PC-9 (cell line): Measurements from ENCODE around the gene FAM171A1. TPM values are rescaled to one million over a fixed set of nuclear protein-coding genes. Genes with fewer than 3 reads are reported as not detected.
"Not testable (repeated sequence)": the region's sequence is repeated elsewhere in the genome, so short reads cannot be mapped to it uniquely, and the experiment has no call there.

Source experiments
- BruUV-seq: library from RNA; stranded (reverse); fragments of 400-500 nt; replicated peaks from 2 replicates; lab custom pipeline; 2021; lab: Mats Ljungman, UMichigan
- CTCF ChIA-PET: fragments of 300-600 bp; sonication (Branson Sonifier 250); formaldehyde crosslinking; loops from one replicate; lab custom pipeline; 2022; ENCODE audit warnings: antibody characterized with exemption; lab: Charles Lee
- POLR2A ChIA-PET: fragments of 300-600 bp; sonication (Branson Sonifier 250); formaldehyde crosslinking; loops from one replicate; lab custom pipeline; 2022; ENCODE audit warnings: antibody characterized with exemption; ENCODE audit not compliant: unreplicated experiment; lab: Charles Lee
- DNase-seq, 2 experiments: peaks; one replicate each; pipeline versions ENCODE4 v3.0.0 to v3.0.0-alpha.2; 2015 to 2022; ENCODE audit warnings: mixed read lengths in 1 of 2
- H2AFZ ChIP-seq: fragments of 200-600 bp; sonication (generic); 2 replicates; pipeline ENCODE4 v1.8.1; 2017; ENCODE audit warnings: antibody characterized with exemption
- H3F3A ChIP-seq: fragments of 200-600 bp; sonication (generic); 2 replicates; pipeline ENCODE4 v1.8.1; 2017; ENCODE audit warnings: antibody characterized with exemption, mild to moderate bottlenecking, low read depth; ENCODE audit not compliant: insufficient read depth
- H3K27ac ChIP-seq: fragments of 200-600 bp; sonication (generic); 2 replicates; pipeline ENCODE4 v1.6.1; 2016; ENCODE audit warnings: mixed run types
- H3K27me3 ChIP-seq: fragments of 200-600 bp; sonication (generic); 2 replicates; pipeline ENCODE4 v1.6.1; 2016; ENCODE audit warnings: low read depth, mixed run types; ENCODE audit not compliant: insufficient read depth
- H3K36me3 ChIP-seq: fragments of 200-600 bp; sonication (generic); 2 replicates; pipeline ENCODE4 v1.6.1; 2016; ENCODE audit warnings: low read depth, mixed run types
- H3K4me1 ChIP-seq: fragments of 200-600 bp; sonication (generic); replicated peaks from 2 replicates; pipeline ENCODE4 v1.6.1; 2016; ENCODE audit warnings: mixed run types; ENCODE audit not compliant: insufficient read depth
- H3K4me2 ChIP-seq: fragments of 200-600 bp; sonication (generic); 2 replicates; pipeline ENCODE4 v1.6.1; 2017; ENCODE audit warnings: mixed run types
- H3K4me3 ChIP-seq: fragments of 200-600 bp; sonication (generic); 2 replicates; pipeline ENCODE4 v1.6.1; 2016; ENCODE audit warnings: mixed run types
- H3K79me2 ChIP-seq: fragments of 200-600 bp; sonication (generic); 2 replicates; pipeline ENCODE4 v1.6.1; 2017; ENCODE audit warnings: low read depth, mixed run types
- H3K9me2 ChIP-seq: fragments of 200-600 bp; sonication (generic); 2 replicates; pipeline ENCODE4 v1.8.1; 2017; ENCODE audit warnings: mild to moderate bottlenecking; ENCODE audit not compliant: insufficient read depth
- H3K9me3 ChIP-seq: fragments of 200-600 bp; sonication (generic); 2 replicates; pipeline ENCODE4 v1.8.1; 2016; ENCODE audit warnings: low read depth; ENCODE audit not compliant: insufficient read depth
- H4K20me1 ChIP-seq: fragments of 200-600 bp; sonication (generic); 2 replicates; pipeline ENCODE4 v1.8.1; 2017; ENCODE audit not compliant: insufficient read depth
- EZH2 ChIP-seq: fragments of 200-600 bp; sonication (generic); IDR thresholded peaks from 2 replicates; pipeline ENCODE4 v1.8.0; 2017; ENCODE audit warnings: antibody characterized with exemption, low read depth
- intact Hi-C: fragments of 100-400 bp; cut with micrococcal nuclease; formaldehyde crosslinking; loops from one replicate; pipeline ENCODE4 v1.10.0; 2022; ENCODE audit not compliant: unreplicated experiment
- total RNA-seq: library from RNA; stranded (reverse); gene quantifications from 2 replicates; pipeline ENCODE4 v1.2.3, GENCODE V29; 2021
- TF ChIP-seq, protein P1 (sequence below): fragments of 200-600 bp; sonication (generic); conservative IDR thresholded peaks from 2 replicates; pipeline ENCODE4 v1.6.1; 2017; ENCODE audit warnings: mixed run types, antibody characterized with exemption, mild to moderate bottlenecking, moderate library complexity

Gene FAM171A1
- total RNA-seq, 1 experiment from 2014 or later, result 3.0 TPM

DNA sequence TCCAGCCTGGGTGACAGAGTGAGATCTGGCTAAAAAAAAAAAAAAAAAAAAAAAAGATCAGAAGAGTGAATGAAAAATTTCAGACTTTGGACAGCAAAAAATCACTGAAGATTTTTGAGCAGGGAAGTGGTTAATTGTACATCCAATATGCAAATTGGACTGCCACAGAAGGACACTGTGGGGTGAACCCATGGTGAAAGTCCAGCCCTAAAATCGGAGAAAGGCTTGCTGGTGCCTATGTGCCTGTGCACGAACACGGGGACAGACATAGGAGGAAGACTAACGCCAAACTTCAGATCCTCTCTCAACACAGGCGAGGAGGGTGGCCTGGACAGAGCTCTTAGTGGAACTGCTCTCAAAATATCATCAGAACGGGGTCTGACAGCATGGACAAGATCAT lies 65.5 kb downstream of the FAM171A1 start:
- H3K4me3 ChIP-seq, result no peak overlapping the region
- no peak for DNase-seq
- ChIA-PET CTCF (no interaction called here), POLR2A (no interaction called here)
- H3K4me1 ChIP-seq, result no peaks in the 10 kb centered on the region
- no peaks in the 10 kb centered on the region for H3K36me3 ChIP-seq
- H3K27ac ChIP-seq, result no peak overlapping the region
- TF ChIP-seq EZH2, result no peak
- TF ChIP-seq, protein P1, sequence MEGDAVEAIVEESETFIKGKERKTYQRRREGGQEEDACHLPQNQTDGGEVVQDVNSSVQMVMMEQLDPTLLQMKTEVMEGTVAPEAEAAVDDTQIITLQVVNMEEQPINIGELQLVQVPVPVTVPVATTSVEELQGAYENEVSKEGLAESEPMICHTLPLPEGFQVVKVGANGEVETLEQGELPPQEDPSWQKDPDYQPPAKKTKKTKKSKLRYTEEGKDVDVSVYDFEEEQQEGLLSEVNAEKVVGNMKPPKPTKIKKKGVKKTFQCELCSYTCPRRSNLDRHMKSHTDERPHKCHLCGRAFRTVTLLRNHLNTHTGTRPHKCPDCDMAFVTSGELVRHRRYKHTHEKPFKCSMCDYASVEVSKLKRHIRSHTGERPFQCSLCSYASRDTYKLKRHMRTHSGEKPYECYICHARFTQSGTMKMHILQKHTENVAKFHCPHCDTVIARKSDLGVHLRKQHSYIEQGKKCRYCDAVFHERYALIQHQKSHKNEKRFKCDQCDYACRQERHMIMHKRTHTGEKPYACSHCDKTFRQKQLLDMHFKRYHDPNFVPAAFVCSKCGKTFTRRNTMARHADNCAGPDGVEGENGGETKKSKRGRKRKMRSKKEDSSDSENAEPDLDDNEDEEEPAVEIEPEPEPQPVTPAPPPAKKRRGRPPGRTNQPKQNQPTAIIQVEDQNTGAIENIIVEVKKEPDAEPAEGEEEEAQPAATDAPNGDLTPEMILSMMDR, result no peak
- no peaks in the 10 kb centered on the region for H4K20me1 ChIP-seq
- H3K9me2 ChIP-seq, result no peaks in the 10 kb centered on the region
- no TSS peak for BruUV-seq
- H3K4me2 ChIP-seq, result no peak overlapping the region
- H3F3A ChIP-seq, result no peaks in the 10 kb centered on the region
- intact Hi-C loops, result no loop called here
- H2AFZ ChIP-seq, result no peak overlapping the region
- peaks cover 67% of the 10 kb centered on the region for H3K27me3 ChIP-seq
- H3K79me2 ChIP-seq, result no peaks in the 10 kb centered on the region
- no peaks in the 10 kb centered on the region for H3K9me3 ChIP-seq

DNA sequence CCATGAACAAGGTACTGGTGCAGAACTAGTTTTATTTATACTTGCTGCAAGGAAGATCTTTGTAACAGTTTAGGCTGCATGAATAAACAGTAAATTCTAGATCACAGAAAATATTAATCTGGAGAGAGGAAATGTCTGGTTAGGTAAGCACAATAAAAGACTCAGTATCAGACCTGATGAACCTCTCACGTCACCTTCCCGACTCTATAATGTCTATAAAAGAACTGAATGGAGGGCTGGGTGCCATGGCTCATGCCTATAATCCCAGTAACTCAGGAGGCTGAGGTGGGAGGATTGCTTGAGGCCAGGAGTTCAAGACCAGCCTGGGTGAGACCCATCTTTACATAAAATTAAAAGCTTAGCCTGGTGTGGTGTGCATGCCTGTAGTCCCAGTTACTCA lies 65.9 kb downstream of the FAM171A1 start:
- no TSS peak for BruUV-seq
- POLR2A ChIA-PET, result no interaction called here

DNA sequence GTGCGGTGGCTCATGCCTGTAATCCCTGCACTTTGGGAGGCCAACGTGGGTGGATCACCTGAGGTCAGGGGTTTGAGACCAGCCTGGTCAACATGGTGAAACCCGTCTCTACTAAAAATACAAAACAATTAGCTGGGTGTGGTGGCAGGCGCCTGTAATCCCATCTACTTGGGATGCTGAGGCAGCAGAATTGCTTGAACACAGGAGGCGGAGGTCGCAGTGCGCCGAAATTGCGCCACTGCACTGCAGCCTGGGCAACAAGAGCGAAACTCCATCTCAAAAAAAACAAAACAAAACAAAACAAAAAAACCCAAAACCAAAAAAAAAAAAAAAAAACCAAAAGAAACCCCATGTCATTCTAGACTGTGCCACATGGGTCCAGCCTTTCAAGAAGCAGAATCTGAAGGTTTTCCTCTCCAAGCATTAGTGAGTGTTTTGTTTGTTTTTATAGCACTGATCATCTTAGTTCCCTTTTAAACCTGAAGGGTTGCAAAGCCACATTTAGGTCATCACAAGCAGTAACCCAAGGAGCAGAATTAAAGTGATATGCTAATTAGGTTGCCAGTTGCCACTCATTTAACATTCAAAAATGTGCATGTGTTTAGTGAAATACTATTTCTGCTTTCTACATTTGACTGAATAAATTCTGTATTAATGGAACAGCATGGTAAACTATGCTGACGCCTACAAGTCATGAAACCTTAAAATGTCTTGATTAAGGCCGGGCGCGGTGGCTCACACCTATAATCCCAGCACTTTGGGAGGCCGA lies 68.7 kb downstream of the FAM171A1 start:
- H3K4me3 ChIP-seq, CTCF ChIA-PET, H4K20me1 ChIP-seq, H3K9me3 ChIP-seq, intact Hi-C loops, H3K9me2 ChIP-seq, H3K36me3 ChIP-seq, H3K4me1 ChIP-seq, H3F3A ChIP-seq, H3K4me2 ChIP-seq, POLR2A ChIA-PET, DNase-seq, H3K79me2 ChIP-seq, H3K27ac ChIP-seq, BruUV-seq, H2AFZ ChIP-seq: not testable (repeated sequence)
- peaks cover 71% of the 10 kb centered on the region for H3K27me3 ChIP-seq

More for the DNA sequence above, 65.9 kb downstream of the FAM171A1 start:
- Histone ChIP-seq H3K9me3 (no peaks in the 10 kb centered on the region), H3K9me2 (no peaks in the 10 kb centered on the region), H3K4me1 (no peaks in the 10 kb centered on the region), H3K36me3 (no peaks in the 10 kb centered on the region), H3K79me2 (no peaks in the 10 kb centered on the region), H4K20me1 (no peaks in the 10 kb centered on the region), H3F3A (no peaks in the 10 kb centered on the region), H3K4me2 (no peak overlapping the region), H3K4me3 (no peak overlapping the region), H3K27me3 (peaks cover 68% of the 10 kb centered on the region), H3K27ac (no peak overlapping the region), H2AFZ (no peak overlapping the region)
- DNase-seq, result no peak
- CTCF ChIA-PET, result no interaction called here
- TF ChIP-seq, protein P1, result no peak
- TF ChIP-seq EZH2, result no peak
- intact Hi-C loops, result no loop called here

DNA sequence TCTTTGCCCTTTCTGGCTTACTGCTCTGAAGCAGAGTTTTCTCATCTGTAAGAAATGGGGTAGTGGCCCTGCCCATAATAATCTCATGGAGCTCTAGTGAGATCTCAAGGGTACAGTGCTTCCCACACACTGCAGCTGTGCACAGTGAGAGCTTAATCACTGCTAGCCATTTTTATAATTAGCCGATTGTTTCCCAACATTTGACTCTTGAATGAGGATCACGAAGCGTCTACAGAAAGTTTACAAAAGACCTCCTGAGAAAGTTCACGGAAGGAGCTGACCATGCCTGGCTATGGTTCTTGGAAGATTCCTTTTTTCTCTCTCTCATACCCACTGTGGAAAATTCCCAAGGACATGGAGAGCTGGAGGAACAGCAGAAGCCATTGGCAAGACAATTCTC lies 70.4 kb downstream of the FAM171A1 start:
- Histone ChIP-seq H3K27ac (no peak overlapping the region), H3K36me3 (no peaks in the 10 kb centered on the region), H3K4me3 (no peak overlapping the region), H3K9me2 (no peaks in the 10 kb centered on the region), H2AFZ (no peak overlapping the region), H3K9me3 (no peaks in the 10 kb centered on the region), H3F3A (no peaks in the 10 kb centered on the region), H3K27me3 (peaks cover 67% of the 10 kb centered on the region), H4K20me1 (no peaks in the 10 kb centered on the region), H3K4me1 (no peaks in the 10 kb centered on the region), H3K79me2 (no peaks in the 10 kb centered on the region), H3K4me2 (no peak overlapping the region)
- DNase-seq, result no peak
- BruUV-seq, result no TSS peak
- intact Hi-C loops, result no loop called here
- ChIA-PET CTCF (no interaction called here), POLR2A (no interaction called here)
- TF ChIP-seq, protein P1, result no peak
- TF ChIP-seq EZH2, result no peak
